Esophagus squamous epithelium (tissue), 5 donors: Measurements from ENCODE around the gene FGD4. TPM values are rescaled to one million over a fixed set of nuclear protein-coding genes. Genes with fewer than 3 reads are reported as not detected.

Source experiments
- DNase-seq: peaks from one replicate; lab custom pipeline; 2025; lab: John Stamatoyannopoulos, UW
- H3K27ac ChIP-seq, 4 donors: fragments of 200-600 bp; sonication (generic); one replicate each; pipeline ENCODE4 v1.5.1; 2016 to 2019; ENCODE audit warnings: mild to moderate bottlenecking in 1 of 4
- H3K27me3 ChIP-seq, 4 donors: fragments of 200-600 bp; sonication (generic); 1 replicate in 3 of 4; 2 replicates in 1 of 4; pipeline versions ENCODE4 v1.5.1 to v1.6.0; 2017 to 2021; ENCODE audit warnings: antibody characterized with exemption in 1 of 4
- H3K36me3 ChIP-seq, 3 donors: fragments of 200-600 bp; sonication (generic); one replicate each; pipeline ENCODE4 v1.5.1; 2016 to 2019
- H3K4me1 ChIP-seq, 3 donors: fragments of 200-600 bp; sonication (generic); one replicate each; pipeline ENCODE4 v1.5.1; 2017 to 2019
- H3K4me3 ChIP-seq, 4 donors: fragments of 200-600 bp; sonication (generic); 1 replicate in 3 of 4; 2 replicates in 1 of 4; pipeline ENCODE4 v1.5.1; 2016 to 2019; ENCODE audit warnings: mild to moderate bottlenecking in 2 of 4, moderate library complexity in 1 of 4
- H3K9me3 ChIP-seq, 3 donors: fragments of 200-600 bp; sonication (generic); one replicate each; pipeline ENCODE4 v1.5.1; 2016 to 2019
- POLR2A ChIP-seq, 4 donors: fragments of 450-650 bp; IDR thresholded peaks; one replicate each; pipeline ENCODE4 v1.6.1; 2017; ENCODE audit warnings: antibody characterized with exemption in 4 of 4, mild to moderate bottlenecking in 4 of 4, moderate library complexity in 3 of 4
- WGBS, 2 donors: methylation state at CpG; one replicate each; pipeline ENCODE4 v1.1.5; 2018; 5-methylcytosine and 5-hydroxymethylcytosine counted together
- intact Hi-C: fragments of 100-400 bp; cut with DNase I; formaldehyde crosslinking; loops from one replicate; pipeline ENCODE4 v1.15.0; 2022
- total RNA-seq, 4 donors: library from RNA; depleted of rRNA; stranded (reverse); fragments of >200 nt; gene quantifications; one replicate each; pipeline ENCODE4 v1.1.0, GENCODE V29; 2016
- TF ChIP-seq, protein P1 (sequence below), 6 experiments: fragments of 450-650 bp in 4 of 6; fragments of 200-600 bp in 2 of 6; sonication (generic) in 2 of 6; IDR thresholded peaks; one replicate each; pipeline ENCODE4 v1.5.1; 2016 to 2019; ENCODE audit warnings: antibody characterized with exemption in 6 of 6, mild to moderate bottlenecking in 4 of 6, moderate library complexity in 4 of 6
- donor health status: DM: yes; HTN: yes; CAD: no.

The FGD4 gene
- total RNA-seq, 4 donors from 2014 or later: 17.0 to 49.8 (median 25.6) TPM

DNA sequence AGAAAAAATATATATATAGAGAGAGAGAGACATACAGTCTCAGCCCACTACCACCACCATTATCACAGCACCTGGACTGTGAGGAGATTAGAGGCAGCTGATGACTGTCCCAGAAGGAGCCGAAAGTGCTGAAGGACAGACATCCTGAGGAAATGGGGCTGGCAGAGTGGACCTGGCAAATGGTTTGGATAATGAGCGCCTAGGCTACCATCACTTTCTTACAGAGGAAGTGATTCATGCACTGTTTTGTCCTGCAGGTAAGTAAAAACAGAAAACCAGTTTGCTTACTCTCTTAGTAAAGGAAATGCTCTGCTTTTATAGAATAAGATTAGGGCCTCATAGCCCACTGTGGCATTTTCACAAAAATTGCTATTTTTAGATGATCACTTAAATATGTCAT lies 251.2 kb downstream of the FGD4 start:
- intact Hi-C loops: no loop called here
- no peak overlapping the region for H3K4me3 ChIP-seq
- no peak for DNase-seq
- peaks cover 0 to 8% (median 0%) of the 10 kb centered on the region in 3 donors for H3K36me3 ChIP-seq
- H3K9me3 ChIP-seq: no peaks in the 10 kb centered on the region
- H3K4me1 ChIP-seq: no peaks in the 10 kb centered on the region
- TF ChIP-seq, protein P1, sequence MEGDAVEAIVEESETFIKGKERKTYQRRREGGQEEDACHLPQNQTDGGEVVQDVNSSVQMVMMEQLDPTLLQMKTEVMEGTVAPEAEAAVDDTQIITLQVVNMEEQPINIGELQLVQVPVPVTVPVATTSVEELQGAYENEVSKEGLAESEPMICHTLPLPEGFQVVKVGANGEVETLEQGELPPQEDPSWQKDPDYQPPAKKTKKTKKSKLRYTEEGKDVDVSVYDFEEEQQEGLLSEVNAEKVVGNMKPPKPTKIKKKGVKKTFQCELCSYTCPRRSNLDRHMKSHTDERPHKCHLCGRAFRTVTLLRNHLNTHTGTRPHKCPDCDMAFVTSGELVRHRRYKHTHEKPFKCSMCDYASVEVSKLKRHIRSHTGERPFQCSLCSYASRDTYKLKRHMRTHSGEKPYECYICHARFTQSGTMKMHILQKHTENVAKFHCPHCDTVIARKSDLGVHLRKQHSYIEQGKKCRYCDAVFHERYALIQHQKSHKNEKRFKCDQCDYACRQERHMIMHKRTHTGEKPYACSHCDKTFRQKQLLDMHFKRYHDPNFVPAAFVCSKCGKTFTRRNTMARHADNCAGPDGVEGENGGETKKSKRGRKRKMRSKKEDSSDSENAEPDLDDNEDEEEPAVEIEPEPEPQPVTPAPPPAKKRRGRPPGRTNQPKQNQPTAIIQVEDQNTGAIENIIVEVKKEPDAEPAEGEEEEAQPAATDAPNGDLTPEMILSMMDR (IDR thresholded peaks at IDR 0.05): no peak
- no peak for TF ChIP-seq POLR2A (IDR thresholded peaks at IDR 0.05)
- 33 to 55% methylated on average over 2 of the region's 2 CpGs for WGBS, 2 donors
- no peaks in the 10 kb centered on the region for H3K27me3 ChIP-seq
- H3K27ac ChIP-seq: no peak overlapping the region

DNA sequence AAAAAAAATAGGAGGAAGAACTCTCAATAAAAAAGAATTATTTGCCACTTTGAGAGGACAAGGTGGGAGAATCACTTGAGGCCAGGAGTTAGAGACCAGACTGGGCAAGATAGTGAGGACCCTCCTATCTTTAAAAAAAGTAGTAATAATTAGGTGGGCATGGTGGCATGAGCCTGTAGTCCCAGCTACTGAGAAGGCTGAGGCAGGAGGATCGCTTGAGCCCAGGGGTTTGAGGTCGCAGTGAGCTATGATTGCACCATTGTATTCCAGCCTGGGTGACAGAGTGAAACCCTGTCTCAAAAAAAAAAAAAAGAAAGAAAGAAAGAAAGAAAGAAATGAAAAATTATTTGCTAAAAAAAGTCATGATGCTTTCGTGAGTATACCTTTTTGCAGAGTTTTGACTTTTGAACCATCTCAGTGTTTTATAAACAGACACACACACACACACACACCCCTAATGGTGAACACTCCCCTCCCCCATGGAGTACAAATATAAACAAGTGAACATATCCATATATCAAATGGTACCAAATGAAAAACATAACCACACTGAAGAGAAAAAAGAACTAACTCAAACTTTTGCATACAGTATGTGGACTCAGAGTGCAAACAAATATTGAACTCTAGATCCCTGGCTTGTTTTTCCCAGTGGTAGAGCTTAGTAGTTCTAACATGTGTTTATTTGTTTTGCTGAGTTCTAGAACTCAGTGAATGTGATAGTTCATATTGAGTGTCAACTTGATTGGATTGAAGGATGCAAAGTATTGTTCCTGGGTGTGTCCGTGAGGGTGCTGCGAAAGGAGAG lies 252.0 kb downstream of the FGD4 start:
- H3K27ac ChIP-seq: no peak overlapping the region
- intact Hi-C loops: no loop called here
- TF ChIP-seq, protein P1 (IDR thresholded peaks at IDR 0.05): no peak
- TF ChIP-seq POLR2A (IDR thresholded peaks at IDR 0.05): no peak
- H3K36me3 ChIP-seq: peaks cover 0 to 2% (median 0%) of the 10 kb centered on the region in 3 donors
- no peaks in the 10 kb centered on the region for H3K4me1 ChIP-seq
- 84 to 86% methylated on average over 5 of the region's 5 CpGs for WGBS, 2 donors
- H3K9me3 ChIP-seq: no peaks in the 10 kb centered on the region
- DNase-seq: no peak
- no peak overlapping the region for H3K4me3 ChIP-seq
- no peaks in the 10 kb centered on the region for H3K27me3 ChIP-seq

DNA sequence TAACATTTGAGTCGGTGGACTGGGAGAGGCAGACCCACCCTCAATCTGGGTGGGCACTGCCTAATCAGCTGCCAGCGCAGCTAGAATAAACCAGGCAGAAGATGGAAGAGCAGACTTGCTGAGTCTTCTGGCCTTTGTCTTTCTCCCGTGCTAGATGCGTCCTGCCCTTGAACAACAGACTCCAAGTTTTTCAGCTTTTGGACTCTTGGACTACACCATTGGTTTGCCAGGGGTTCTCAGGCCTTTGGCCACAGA lies 252.5 kb downstream of the FGD4 start:
- intact Hi-C loops: no loop called here
- TF ChIP-seq POLR2A (IDR thresholded peaks at IDR 0.05): no peak
- TF ChIP-seq, protein P1 (IDR thresholded peaks at IDR 0.05): no peak

DNA sequence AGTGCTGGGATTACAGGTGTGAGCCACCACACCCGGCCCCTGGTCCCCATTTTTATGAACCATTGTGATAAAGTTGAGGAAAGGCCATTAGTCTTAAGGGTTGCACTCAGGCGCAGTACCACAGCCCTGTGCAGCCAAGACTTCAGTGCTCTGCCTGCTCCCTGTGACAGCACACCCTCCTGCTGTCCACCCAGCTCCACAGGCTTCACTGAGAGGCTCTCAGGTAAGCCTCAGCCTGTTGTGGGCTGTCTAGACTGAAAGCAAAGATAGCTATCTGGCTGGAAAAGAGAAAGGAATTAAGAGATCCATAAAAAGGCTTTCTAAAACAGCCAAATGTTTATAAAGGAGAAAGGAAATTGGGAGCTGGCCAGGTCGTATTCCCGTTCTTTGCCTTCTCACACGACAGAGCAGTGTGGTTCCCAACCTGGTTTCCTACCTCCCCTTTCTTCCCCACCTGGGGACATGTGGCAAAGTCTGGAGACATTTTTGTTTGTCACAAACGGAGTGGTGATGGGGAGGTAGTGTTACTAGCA lies 260.6 kb downstream of the FGD4 start:
- no peak for TF ChIP-seq POLR2A (IDR thresholded peaks at IDR 0.05)
- TF ChIP-seq, protein P1 (IDR thresholded peaks at IDR 0.05): no peak
- Histone ChIP-seq H3K9me3 (no peaks in the 10 kb centered on the region), H3K36me3 (no peaks in the 10 kb centered on the region), H3K4me3 (no peak overlapping the region), H3K27ac (peak overlapping the region in 3 of 4 donors; percentile 19 to 44 (median 32)), H3K4me1 (peaks cover 0 to 12% (median 4%) of the 10 kb centered on the region in 3 donors), H3K27me3 (no peaks in the 10 kb centered on the region)
- 30 to 38% methylated on average over 5 to 6 of the region's 6 CpGs for WGBS, 2 donors
- intact Hi-C loops: loop anchor here (5.0 kb wide), 1 partner anchor 203 kb away; no protein-coding TSS in a partner anchor
- no peak for DNase-seq

More for the DNA sequence above, 252.5 kb downstream of the FGD4 start:
- H3K27me3 ChIP-seq: no peaks in the 10 kb centered on the region
- 68 to 80% methylated on average over 4 of the region's 4 CpGs for WGBS, 2 donors
- H3K4me1 ChIP-seq: no peaks in the 10 kb centered on the region
- no peaks in the 10 kb centered on the region for H3K9me3 ChIP-seq
- DNase-seq: no peak
- H3K4me3 ChIP-seq: no peak overlapping the region
- no peaks in the 10 kb centered on the region for H3K36me3 ChIP-seq
- no peak overlapping the region for H3K27ac ChIP-seq

DNA sequence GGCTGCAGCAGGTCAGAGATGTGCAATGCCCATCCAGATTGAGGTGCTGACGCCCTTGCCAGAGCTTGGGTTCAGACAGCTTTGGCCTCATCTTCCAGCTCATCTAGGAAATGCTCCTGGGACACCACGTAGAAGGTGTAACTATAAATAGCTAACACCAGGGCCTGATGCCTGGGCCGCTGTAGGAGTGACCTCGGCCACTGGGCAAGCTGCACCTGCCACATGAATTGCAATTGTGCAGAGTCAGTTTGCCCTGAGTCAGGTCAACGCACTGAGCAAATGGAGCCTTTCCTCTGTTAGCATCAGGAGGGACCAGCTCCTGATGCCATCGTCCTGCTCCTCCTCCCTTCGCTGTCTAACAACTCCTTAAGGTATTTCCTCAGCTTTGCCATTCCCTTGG lies 262.3 kb downstream of the FGD4 start:
- no peak for DNase-seq
- intact Hi-C loops: loop anchor here (5.0 kb wide), 1 partner anchor 204 kb away; no protein-coding TSS in a partner anchor
- H3K36me3 ChIP-seq: no peaks in the 10 kb centered on the region
- WGBS, 2 donors: 83 to 95% methylated on average over 6 to 7 of the region's 7 CpGs
- peaks cover 0 to 12% (median 4%) of the 10 kb centered on the region in 3 donors for H3K4me1 ChIP-seq
- no peaks in the 10 kb centered on the region for H3K9me3 ChIP-seq
- H3K27ac ChIP-seq: no peak overlapping the region
- no peaks in the 10 kb centered on the region for H3K27me3 ChIP-seq
- TF ChIP-seq, protein P1 (IDR thresholded peaks at IDR 0.05): no peak
- TF ChIP-seq POLR2A (IDR thresholded peaks at IDR 0.05): no peak
- H3K4me3 ChIP-seq: no peak overlapping the region
